Skeletal muscle satellite cell (primary cell): ENCODE data around the gene PLOD3.
A peak's percentile ranks its signal among the peaks of the same experiment; 100 is the strongest.
"Not testable (repeated sequence)": the region's sequence is repeated elsewhere in the genome, so short reads cannot be mapped to it uniquely, and the experiment has no call there.

Source experiments
- H3K27me3 ChIP-seq: 2 replicates; pipeline ENCODE4 v1.7.0; 2013; ENCODE audit warnings: low read length; ENCODE audit not compliant: control insufficient read depth, insufficient read depth
- H3K36me3 ChIP-seq: 2 replicates; pipeline ENCODE4 v1.7.0; 2013; ENCODE audit warnings: mild to moderate bottlenecking, control low read depth, low read length; ENCODE audit not compliant: insufficient read depth
- H3K4me1 ChIP-seq: 2 replicates; pipeline ENCODE4 v1.7.0; 2013; ENCODE audit warnings: low read length; ENCODE audit not compliant: control insufficient read depth, insufficient read depth
- H3K4me2 ChIP-seq: 2 replicates; pipeline ENCODE4 v1.7.0; 2013; ENCODE audit warnings: mild to moderate bottlenecking, low read length
- H3K4me3 ChIP-seq: 2 replicates; pipeline ENCODE4 v1.7.0; 2013; ENCODE audit warnings: low read length
- H3K9ac ChIP-seq: 2 replicates; pipeline ENCODE4 v1.7.0; 2013; ENCODE audit warnings: mild to moderate bottlenecking, low read depth, low read length, moderate library complexity
- H3K9me3 ChIP-seq: replicated peaks from 2 replicates; pipeline ENCODE4 v1.7.0; 2013; ENCODE audit warnings: mild to moderate bottlenecking, control low read depth, low read length

PLOD3 gene

GRCh38 chr7:101203740-101204738, 13.3 kb downstream of the PLOD3 start:
- not testable (repeated sequence) for H3K4me3 ChIP-seq, H3K9me3 ChIP-seq, H3K4me1 ChIP-seq, H3K9ac ChIP-seq
- peaks cover 18% of the 10 kb centered on the region for H3K36me3 ChIP-seq
- H3K27me3 ChIP-seq = peaks cover 33% of the 10 kb centered on the region
- H3K4me2 ChIP-seq = peak overlapping the region; percentile 8

GRCh38 chr7:101202603-101202918, 14.8 kb downstream of the PLOD3 start:
- peaks cover 7% of the 10 kb centered on the region for H3K4me1 ChIP-seq
- H3K36me3 ChIP-seq = peaks cover 13% of the 10 kb centered on the region
- H3K9me3 ChIP-seq = no peaks in the 10 kb centered on the region
- H3K27me3 ChIP-seq = peaks cover 33% of the 10 kb centered on the region
- no peak overlapping the region for H3K4me2 ChIP-seq
- H3K9ac ChIP-seq = no peak overlapping the region
- no peak overlapping the region for H3K4me3 ChIP-seq

- Histone ChIP-seq H3K9me3 (no peaks in the 10 kb centered on the region), H3K9ac (no peak overlapping the region), H3K4me3 (no peak overlapping the region), H3K4me1 (peaks cover 7% of the 10 kb centered on the region), H3K36me3 (peaks cover 9% of the 10 kb centered on the region), H3K4me2 (peak overlapping the region; percentile 63), H3K27me3 (peaks cover 33% of the 10 kb centered on the region)
Measured at GRCh38 chr7:101201695-101202602, 15.4 kb downstream of the PLOD3 start.

DNA sequence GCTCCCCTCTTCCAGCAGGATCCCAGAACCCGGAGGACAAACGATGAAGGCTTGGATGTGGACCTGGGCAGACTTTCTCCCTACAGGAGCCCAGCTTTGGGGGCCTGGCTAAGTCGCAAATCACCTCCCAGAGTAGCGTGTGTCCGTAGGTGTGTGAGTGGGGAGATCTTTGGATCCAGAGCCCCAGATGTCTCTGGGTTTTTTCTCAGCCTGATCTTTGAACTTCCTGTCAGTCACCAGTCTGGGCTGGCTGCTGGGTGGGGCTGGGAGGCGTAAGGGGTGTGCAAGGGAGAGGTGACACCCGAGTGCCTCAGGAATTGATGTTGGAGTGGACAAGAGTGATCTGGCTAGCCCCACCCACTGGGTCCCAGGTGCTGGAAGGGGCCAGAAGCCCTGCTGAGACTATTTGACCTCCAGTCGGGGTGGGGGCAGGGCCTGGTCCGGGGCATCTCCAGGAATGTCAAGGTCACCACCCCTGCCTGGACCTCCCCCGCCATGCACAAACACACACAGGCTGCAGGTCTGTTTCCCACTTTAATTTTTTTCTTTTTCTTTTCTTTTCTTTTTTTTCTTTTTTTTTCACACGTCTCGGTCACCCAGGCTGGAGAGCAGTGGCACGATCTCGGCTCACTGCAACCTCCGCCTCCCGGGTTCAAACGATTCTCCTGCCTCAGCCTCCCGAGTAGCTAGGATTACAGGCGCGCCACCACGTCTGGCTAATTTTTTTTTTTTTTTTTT, 16.4 kb downstream of the PLOD3 start, which contains the start of gene MOGAT3:
Gene MOGAT3, minus strand, starts transcription at position 175 of the 738 bp plus-strand sequence. CDS start 182 bp downstream, outside the sequence.
- Histone ChIP-seq H3K4me3 (no peak within 1 kb of the TSS), H3K9me3 (no peaks in the 10 kb centered on the region), H3K4me1 (peaks cover 7% of the 10 kb centered on the region), H3K4me2 (peak within 1 kb of the TSS; percentile 63), H3K36me3 (peaks cover 3% of the 10 kb centered on the region), H3K9ac (no peak within 1 kb of the TSS), H3K27me3 (peaks cover 33% of the 10 kb centered on the region)

GRCh38 chr7:101200504-101200861, 16.9 kb downstream of the PLOD3 start:
- no peak overlapping the region for H3K4me2 ChIP-seq
- no peak overlapping the region for H3K9ac ChIP-seq
- no peaks in the 10 kb centered on the region for H3K9me3 ChIP-seq
- peaks cover 7% of the 10 kb centered on the region for H3K4me1 ChIP-seq
- H3K27me3 ChIP-seq = peaks cover 33% of the 10 kb centered on the region
- H3K4me3 ChIP-seq = no peak overlapping the region
- H3K36me3 ChIP-seq = no peaks in the 10 kb centered on the region

- H3K4me3 ChIP-seq, H3K9ac ChIP-seq: not testable (repeated sequence)
- peaks cover 33% of the 10 kb centered on the region for H3K27me3 ChIP-seq
Measured at GRCh38 chr7:101199522-101199921, 17.9 kb downstream of the PLOD3 start.

GRCh38 chr7:101198476-101198875, 18.9 kb downstream of the PLOD3 start:
- H3K36me3 ChIP-seq = no peaks in the 10 kb centered on the region
- peaks cover 33% of the 10 kb centered on the region for H3K27me3 ChIP-seq
- H3K4me2 ChIP-seq = no peak overlapping the region

More at GRCh38 chr7:101199522-101199921, 17.9 kb downstream of the PLOD3 start:
- not testable (repeated sequence) for H3K36me3 ChIP-seq, H3K4me1 ChIP-seq, H3K9me3 ChIP-seq, H3K4me2 ChIP-seq

GRCh38 chr7:101197991-101198390, 19.4 kb downstream of the PLOD3 start:
- H3K27me3 ChIP-seq = peaks cover 29% of the 10 kb centered on the region
- H3K4me3 ChIP-seq = no peak overlapping the region
- H3K9me3 ChIP-seq = no peaks in the 10 kb centered on the region
- no peak overlapping the region for H3K9ac ChIP-seq
- H3K4me2 ChIP-seq = no peak overlapping the region
- no peaks in the 10 kb centered on the region for H3K36me3 ChIP-seq
- peaks cover 7% of the 10 kb centered on the region for H3K4me1 ChIP-seq

More at GRCh38 chr7:101198476-101198875, 18.9 kb downstream of the PLOD3 start:
- Histone ChIP-seq H3K4me1 (peaks cover 7% of the 10 kb centered on the region), H3K4me3 (no peak overlapping the region), H3K9me3 (no peaks in the 10 kb centered on the region), H3K9ac (no peak overlapping the region)

- H3K9ac ChIP-seq = no peak overlapping the region
- H3K4me3 ChIP-seq = no peak overlapping the region
- H3K36me3 ChIP-seq = no peaks in the 10 kb centered on the region
- H3K9me3 ChIP-seq = no peaks in the 10 kb centered on the region
- no peak overlapping the region for H3K4me2 ChIP-seq
- peaks cover 10% of the 10 kb centered on the region for H3K27me3 ChIP-seq
- no peaks in the 10 kb centered on the region for H3K4me1 ChIP-seq
Measured at GRCh38 chr7:101195884-101196283, 21.5 kb downstream of the PLOD3 start.

- H3K4me3 ChIP-seq = no peak overlapping the region
- H3K4me1 ChIP-seq = no peaks in the 10 kb centered on the region
- H3K27me3 ChIP-seq = peaks cover 4% of the 10 kb centered on the region
- no peaks in the 10 kb centered on the region for H3K9me3 ChIP-seq
- H3K9ac ChIP-seq = no peak overlapping the region
- H3K4me2 ChIP-seq = no peak overlapping the region
- no peaks in the 10 kb centered on the region for H3K36me3 ChIP-seq
Measured at GRCh38 chr7:101189109-101189508, 28.3 kb downstream of the PLOD3 start.
